AG20443 (cell line): Measurements from ENCODE around the gene MVB12B.
A peak's percentile ranks its signal among the peaks of the same experiment; 100 is the strongest.

Experiments used
- DNase-seq: peaks from one replicate; pipeline ENCODE4 v3.0.0; 2012; ENCODE audit warnings: low spot score, mixed read lengths

Gene MVB12B

GRCh38 chr9:126386776-126387175 is 60.1 kb downstream of the MVB12B start:
- no peak for DNase-seq

GRCh38 chr9:126388964-126389708 is 62.5 kb downstream of the MVB12B start:
- no peak for DNase-seq

- DNase-seq, result no peak
These were observed 63.4 kb downstream of the MVB12B start for GRCh38 chr9:126389992-126390391.

- no peak for DNase-seq
These were observed 64.3 kb downstream of the MVB12B start for GRCh38 chr9:126390923-126391322.

- DNase-seq, result no peak
These were observed 65.4 kb downstream of the MVB12B start for GRCh38 chr9:126391713-126392661.

GRCh38 chr9:126392662-126393371 is 66.2 kb downstream of the MVB12B start:
- DNase-seq, result no peak

- DNase-seq, result no peak
These were observed 67.2 kb downstream of the MVB12B start for GRCh38 chr9:126393876-126394275.

GRCh38 chr9:126394802-126395201 is 68.2 kb downstream of the MVB12B start:
- DNase-seq, result no peak

GRCh38 chr9:126395439-126396212 is 69.0 kb downstream of the MVB12B start:
- peak; percentile 48 for DNase-seq

GRCh38 chr9:126397056-126397455 is 70.4 kb downstream of the MVB12B start:
- DNase-seq, result no peak

GRCh38 chr9:126398403-126399058 is 71.9 kb downstream of the MVB12B start:
- peak; percentile 92 for DNase-seq

GRCh38 chr9:126399251-126399650 is 72.6 kb downstream of the MVB12B start:
- DNase-seq, result peak; percentile 67

- DNase-seq, result no peak
These were observed 73.2 kb downstream of the MVB12B start for GRCh38 chr9:126399789-126400188.

- no peak for DNase-seq
These were observed 73.9 kb downstream of the MVB12B start for GRCh38 chr9:126400571-126400970.

- no peak for DNase-seq
These were observed 74.5 kb downstream of the MVB12B start for GRCh38 chr9:126401107-126401506.

- no peak for DNase-seq
These were observed 75.0 kb downstream of the MVB12B start for GRCh38 chr9:126401581-126401980.

- DNase-seq, result no peak
These were observed 76.8 kb downstream of the MVB12B start for GRCh38 chr9:126403397-126403796.

GRCh38 chr9:126404459-126404858 is 77.8 kb downstream of the MVB12B start:
- DNase-seq, result no peak

- peak; percentile 64 for DNase-seq
These were observed 79.5 kb downstream of the MVB12B start for GRCh38 chr9:126406075-126406667.

GRCh38 chr9:126407114-126407870 is 80.7 kb downstream of the MVB12B start:
- DNase-seq, result peak; percentile 59
